NCI-H82 (cell line): ENCODE measurements around the gene USP17L11.
A peak's percentile ranks its signal among the peaks of the same experiment; 100 is the strongest.
"Not testable (repeated sequence)": the region's sequence is repeated elsewhere in the genome, so short reads cannot be mapped to it uniquely, and the experiment has no call there.

Source experiments
- DNase-seq: peaks from one replicate; lab custom pipeline; 2025; lab: John Stamatoyannopoulos, UW

The USP17L11 gene

GRCh38 chr4:9215105-9215504 is at the start of gene USP17L11:
Gene USP17L11, plus strand, starts transcription at chr4:9215405. Its CDS starts 0 bp downstream, at chr4:9215405.
- not testable (repeated sequence) for DNase-seq

DNA sequence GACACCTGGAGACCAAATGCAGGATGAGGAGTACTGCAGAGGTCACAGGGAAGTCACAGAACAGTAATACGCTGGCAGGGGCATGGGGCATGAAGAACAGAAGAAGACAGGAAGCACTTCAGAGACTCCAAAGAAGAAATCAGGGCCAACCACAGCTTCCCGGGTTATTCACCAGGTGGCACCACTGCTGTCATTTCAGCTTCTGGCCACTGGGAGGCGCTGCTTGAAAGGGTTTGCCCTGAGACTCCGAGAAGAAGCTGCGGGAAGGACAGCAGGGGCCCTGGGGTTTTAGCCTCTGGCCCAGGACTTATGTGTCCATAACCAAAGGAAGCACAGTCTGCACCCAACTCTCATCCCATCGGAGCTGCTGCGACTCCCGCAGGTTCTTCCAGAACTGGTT is 49.2 kb upstream of the USP17L11 start:
- DNase-seq = peak; percentile 35

DNA sequence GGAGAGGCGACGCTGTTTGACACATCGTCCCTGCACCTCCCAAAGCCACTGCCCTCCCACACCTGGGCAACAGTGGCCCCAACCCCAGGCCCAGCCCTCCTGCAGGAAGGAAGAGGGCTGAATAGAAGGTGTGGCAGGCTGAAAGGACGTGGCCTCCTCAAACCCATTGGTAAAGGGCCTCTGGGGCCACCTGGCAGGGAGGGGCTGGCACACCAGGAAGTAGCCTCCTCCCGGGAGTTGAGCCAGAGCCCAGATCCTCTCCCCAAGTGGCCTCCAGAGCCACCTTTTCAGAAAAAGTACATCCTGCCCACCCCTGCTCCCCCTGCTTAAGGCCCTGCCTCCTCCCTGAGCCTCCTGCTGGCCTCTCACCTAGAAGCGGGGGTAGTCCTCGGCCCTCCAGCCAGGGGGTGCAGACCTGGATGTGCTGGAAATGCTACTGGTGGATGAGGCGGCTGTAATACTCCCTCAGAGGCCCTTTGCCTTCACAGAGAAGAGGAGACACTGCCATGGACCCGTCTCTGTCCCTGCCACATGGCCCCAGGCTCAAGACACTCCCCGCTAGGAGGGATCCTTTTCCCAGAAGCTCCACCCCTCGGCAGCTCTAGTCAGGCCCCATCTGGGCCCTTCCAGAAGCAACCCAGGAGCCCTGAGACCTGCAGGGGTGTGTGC is 45.3 kb upstream of the USP17L11 start, which contains the start of gene FAM90A26:
Gene FAM90A26 (plus strand): TSS at position 619 of the 669 bp plus-strand sequence. CDS start 2,764 bp downstream, outside the sequence.
- not testable (repeated sequence) for DNase-seq

- not testable (repeated sequence) for DNase-seq
Measured at GRCh38 chr4:9210357-9210756, 4.8 kb upstream of the USP17L11 start, which contains the start of gene USP17L10. Gene USP17L10, plus strand, starts transcription at chr4:9210657. Its CDS starts 0 bp downstream, at chr4:9210657.

DNA sequence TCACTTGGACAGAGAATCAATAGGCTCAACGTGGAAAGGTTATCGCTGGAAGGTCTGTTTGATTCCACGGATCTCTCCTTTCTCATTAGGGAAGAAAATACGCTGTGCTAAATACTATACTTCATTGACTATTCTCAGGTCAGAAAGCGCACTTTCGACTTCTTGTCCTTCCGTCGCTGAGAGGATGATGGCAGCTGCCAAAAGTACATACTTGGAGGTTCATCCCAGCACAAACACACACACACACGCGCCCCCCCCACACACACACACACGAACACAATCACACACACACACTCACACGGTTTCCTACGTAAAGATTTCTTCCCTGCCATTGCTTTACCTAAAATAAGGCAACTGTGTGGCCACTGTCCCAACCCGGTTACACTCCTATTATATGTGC is 504 bp upstream of the USP17L11 start:
- DNase-seq = not testable (repeated sequence)

GRCh38 chr4:9219852-9220251 is 4.6 kb downstream of the USP17L11 start, which contains the start of gene USP17L12:
Gene USP17L12, plus strand, starts transcription at chr4:9220152. Its CDS starts 0 bp downstream, at chr4:9220152.
- DNase-seq = not testable (repeated sequence)

GRCh38 chr4:9224596-9224995 is 9.4 kb downstream of the USP17L11 start, which contains the start of gene USP17L13:
Gene USP17L13, plus strand, starts transcription at chr4:9224896. Its CDS starts 0 bp downstream, at chr4:9224896.
- not testable (repeated sequence) for DNase-seq

- not testable (repeated sequence) for DNase-seq
Measured at GRCh38 chr4:9230249-9230648, 15.0 kb downstream of the USP17L11 start.

DNA sequence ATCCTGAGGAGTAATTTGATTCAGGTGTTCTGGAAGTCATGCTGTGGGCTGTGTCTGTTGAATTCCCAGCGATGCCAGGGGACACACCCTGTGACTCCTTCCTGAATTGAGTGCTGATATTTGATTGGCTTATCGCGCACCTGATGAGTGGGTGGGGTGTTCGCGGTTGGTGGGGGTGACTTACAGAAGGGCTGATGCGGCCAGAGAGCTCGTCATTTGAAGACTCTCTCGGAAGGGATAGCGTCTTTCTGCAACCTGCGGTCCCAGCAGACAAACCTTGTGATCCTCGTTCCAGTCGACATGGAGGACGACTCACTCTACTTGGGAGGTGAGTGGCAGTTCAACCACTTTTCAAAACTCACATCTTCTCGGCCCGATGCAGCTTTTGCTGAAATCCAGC is 18.9 kb downstream of the USP17L11 start, which contains the start of gene USP17L15:
Gene USP17L15 (plus strand): TSS at position 301 of the 400 bp plus-strand sequence. CDS start 0 bp downstream, at position 301.
- DNase-seq = not testable (repeated sequence)

DNA sequence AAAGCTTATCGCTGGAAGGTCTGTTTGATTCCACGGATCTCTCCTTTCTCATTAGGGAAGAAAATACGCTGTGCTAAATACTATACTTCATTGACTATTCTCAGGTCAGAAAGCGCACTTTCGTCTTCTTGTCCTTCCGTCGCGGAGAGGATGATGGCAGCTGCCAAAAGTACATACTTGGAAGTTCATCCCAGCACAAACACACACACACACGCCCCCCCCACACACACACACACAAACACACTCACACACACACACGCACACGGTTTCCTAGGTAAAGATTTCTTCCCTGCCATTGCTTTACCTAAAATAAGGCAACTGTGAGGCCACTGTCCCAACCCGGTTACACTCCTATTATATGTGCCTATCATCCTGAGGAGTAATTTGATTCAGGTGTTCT is 23.3 kb downstream of the USP17L11 start:
- not testable (repeated sequence) for DNase-seq

- DNase-seq = not testable (repeated sequence)
Measured at GRCh38 chr4:9243579-9243978, 28.4 kb downstream of the USP17L11 start, which contains the start of gene USP17L17. Gene USP17L17, plus strand, starts transcription at chr4:9243879. Its CDS starts 0 bp downstream, at chr4:9243879.

DNA sequence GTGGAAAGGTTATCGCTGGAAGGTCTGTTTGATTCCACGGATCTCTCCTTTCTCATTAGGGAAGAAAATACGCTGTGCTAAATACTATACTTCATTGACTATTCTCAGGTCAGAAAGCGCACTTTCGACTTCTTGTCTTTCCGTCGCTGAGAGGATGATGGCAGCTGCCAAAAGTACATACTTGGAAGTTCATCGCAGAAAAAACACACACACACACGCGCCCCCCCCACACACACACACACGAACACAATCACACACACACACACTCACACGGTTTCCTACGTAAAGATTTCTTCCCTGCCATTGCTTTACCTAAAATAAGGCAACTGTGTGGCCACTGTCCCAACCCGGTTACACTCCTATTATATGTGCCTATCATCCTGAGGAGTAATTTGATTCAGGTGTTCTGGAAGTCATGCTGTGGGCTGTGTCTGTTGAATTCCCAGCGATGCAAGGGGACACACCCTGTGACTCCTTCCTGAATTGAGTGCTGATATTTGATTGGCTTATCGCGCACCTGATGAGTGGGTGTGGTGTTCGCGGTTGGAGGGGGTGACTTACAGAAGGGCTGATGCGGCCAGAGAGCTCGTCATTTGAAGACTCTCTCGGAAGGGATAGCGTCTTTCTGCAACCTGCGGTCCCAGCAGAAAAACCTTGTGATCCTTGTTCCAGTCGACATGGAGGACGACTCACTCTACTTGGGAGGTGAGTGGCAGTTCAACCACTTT is 32.9 kb downstream of the USP17L11 start, which contains the start of gene USP17L18:
Gene USP17L18 (plus strand): TSS at position 678 of the 728 bp plus-strand sequence. CDS start 0 bp downstream, at position 678.
- DNase-seq = not testable (repeated sequence)

GRCh38 chr4:9253078-9253477 is 37.9 kb downstream of the USP17L11 start, which contains the start of gene USP17L19:
Gene USP17L19, plus strand, starts transcription at chr4:9253378. Its CDS starts 0 bp downstream, at chr4:9253378.
- not testable (repeated sequence) for DNase-seq

- not testable (repeated sequence) for DNase-seq
Measured at GRCh38 chr4:9257824-9258223, 42.6 kb downstream of the USP17L11 start, which contains the start of gene USP17L20. Gene USP17L20, plus strand, starts transcription at chr4:9258124. Its CDS starts 0 bp downstream, at chr4:9258124.

DNA sequence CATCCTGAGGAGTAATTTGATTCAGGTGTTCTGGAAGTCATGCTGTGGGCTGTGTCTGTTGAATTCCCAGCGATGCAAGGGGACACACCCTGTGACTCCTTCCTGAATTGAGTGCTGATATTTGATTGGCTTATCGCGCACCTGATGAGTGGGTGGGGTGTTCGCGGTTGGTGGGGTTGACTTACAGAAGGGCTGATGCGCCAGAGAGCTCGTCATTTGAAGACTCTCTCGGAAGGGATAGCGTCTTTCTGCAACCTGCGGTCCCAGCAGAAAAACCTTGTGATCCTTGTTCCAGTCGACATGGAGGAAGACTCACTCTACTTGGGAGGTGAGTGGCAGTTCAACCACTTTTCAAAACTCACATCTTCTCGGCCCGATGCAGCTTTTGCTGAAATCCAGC is 47.4 kb downstream of the USP17L11 start, which contains the start of gene USP17L21:
Gene USP17L21 (plus strand): TSS at position 301 of the 400 bp plus-strand sequence. CDS start 0 bp downstream, at position 301.
- not testable (repeated sequence) for DNase-seq
